DMS 273 (cell line): ENCODE data around the gene FUT7.

Source experiments
- DNase-seq: peaks from one replicate; lab custom pipeline; 2025; ENCODE audit not compliant: unreplicated experiment; lab: John Stamatoyannopoulos, UW

The FUT7 gene

GRCh38 chr9:137050570-137050969 is 18.7 kb upstream of the FUT7 start:
- DNase-seq, result peak; percentile 37

GRCh38 chr9:137049544-137050449 is 17.9 kb upstream of the FUT7 start:
- DNase-seq, result peak; percentile 81

GRCh38 chr9:137048655-137049543 is 17.0 kb upstream of the FUT7 start:
- DNase-seq, result peak; percentile 77

GRCh38 chr9:137046088-137046787 is 14.3 kb upstream of the FUT7 start, which contains the start of gene NPDC1:
Gene NPDC1, minus strand, starts transcription at chr9:137046177. Its CDS starts 188 bp downstream, at chr9:137045989.
- peak; percentile 88 for DNase-seq

- peak; percentile 91 for DNase-seq
Measured at GRCh38 chr9:137045294-137046087, 13.6 kb upstream of the FUT7 start.

- DNase-seq, result peak; percentile 83
Measured at GRCh38 chr9:137044502-137045177, 12.8 kb upstream of the FUT7 start.

- peak; percentile 52 for DNase-seq
Measured at GRCh38 chr9:137044037-137044436, 12.1 kb upstream of the FUT7 start.

- DNase-seq, result no peak
Measured at GRCh38 chr9:137042751-137043727, 11.2 kb upstream of the FUT7 start.

GRCh38 chr9:137041124-137041523 is 9.2 kb upstream of the FUT7 start:
- no peak for DNase-seq

GRCh38 chr9:137040568-137040967 is 8.7 kb upstream of the FUT7 start:
- no peak for DNase-seq

- no peak for DNase-seq
Measured at GRCh38 chr9:137039611-137040366, 7.9 kb upstream of the FUT7 start.

- DNase-seq, result no peak
Measured at GRCh38 chr9:137038916-137039315, 7.0 kb upstream of the FUT7 start.

GRCh38 chr9:137037483-137037882 is 5.6 kb upstream of the FUT7 start:
- DNase-seq, result no peak

GRCh38 chr9:137037035-137037434 is 5.1 kb upstream of the FUT7 start:
- no peak for DNase-seq

- DNase-seq, result no peak
Measured at GRCh38 chr9:137035937-137036336, 4.0 kb upstream of the FUT7 start.

GRCh38 chr9:137035507-137035834 is 3.6 kb upstream of the FUT7 start:
- DNase-seq, result peak; percentile 68

GRCh38 chr9:137034709-137035506 is 3.0 kb upstream of the FUT7 start:
- DNase-seq, result peak; percentile 91
